ENCODE results near the gene ZNF557. TPM values are rescaled to one million over a fixed set of nuclear protein-coding genes. Genes with fewer than 3 reads are reported as not detected.
A peak's percentile ranks its signal among the peaks of the same experiment; 100 is the strongest.

The ZNF557 gene
- total RNA-seq, 1 donor from 2014 or later, result 4.4 TPM

DNA sequence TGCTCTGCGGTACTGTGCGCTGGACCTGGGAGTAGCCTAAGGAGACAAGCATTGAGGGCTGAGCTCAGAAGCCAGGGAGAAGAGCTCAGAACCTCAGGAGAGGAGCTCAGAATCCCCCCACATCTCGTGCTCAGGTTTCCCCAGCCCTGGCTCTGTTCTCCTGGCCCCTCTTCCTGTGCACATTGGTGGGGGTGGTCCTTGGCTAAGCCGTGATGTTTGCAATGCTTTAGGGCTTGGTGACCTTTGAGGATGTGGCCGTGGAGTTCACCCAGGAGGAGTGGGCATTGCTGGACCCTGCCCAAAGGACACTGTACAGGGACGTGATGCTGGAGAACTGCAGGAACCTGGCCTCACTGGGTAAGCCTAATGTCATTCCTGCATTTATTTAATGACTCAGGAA lies 6.6 kb downstream of the ZNF557 start:
- ATAC-seq, result no peak

DNA sequence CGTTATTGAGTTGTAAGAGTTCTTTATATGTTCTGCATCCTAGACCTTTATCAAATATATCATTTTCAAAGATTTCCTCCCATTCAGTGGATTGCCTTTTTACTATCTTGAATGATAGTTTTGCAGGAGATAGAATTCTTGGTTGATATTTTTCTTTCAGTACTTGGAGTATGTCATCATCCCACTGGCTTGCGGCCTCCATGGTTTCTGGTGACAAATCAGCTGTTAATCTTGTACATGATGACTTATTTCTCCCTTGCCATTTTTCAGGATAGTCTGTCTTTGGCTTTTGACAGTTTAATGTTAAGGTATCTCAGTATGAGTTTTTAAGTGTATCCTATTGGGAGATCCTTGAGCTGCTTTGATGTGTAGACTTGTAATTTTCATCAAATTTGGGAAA lies 8.5 kb downstream of the ZNF557 start:
- ATAC-seq, result no peak

GRCh38 chr19:7083076-7083956 lies 13.8 kb downstream of the ZNF557 start:
- ATAC-seq, result no peak

- ATAC-seq, result no peak
These were observed 19.5 kb downstream of the ZNF557 start for GRCh38 chr19:7088999-7089398.

GRCh38 chr19:7098096-7098495 lies 28.6 kb downstream of the ZNF557 start:
- ATAC-seq, result no peak

GRCh38 chr19:7098701-7099596 lies 29.4 kb downstream of the ZNF557 start:
- peak; percentile 95 for ATAC-seq

DNA sequence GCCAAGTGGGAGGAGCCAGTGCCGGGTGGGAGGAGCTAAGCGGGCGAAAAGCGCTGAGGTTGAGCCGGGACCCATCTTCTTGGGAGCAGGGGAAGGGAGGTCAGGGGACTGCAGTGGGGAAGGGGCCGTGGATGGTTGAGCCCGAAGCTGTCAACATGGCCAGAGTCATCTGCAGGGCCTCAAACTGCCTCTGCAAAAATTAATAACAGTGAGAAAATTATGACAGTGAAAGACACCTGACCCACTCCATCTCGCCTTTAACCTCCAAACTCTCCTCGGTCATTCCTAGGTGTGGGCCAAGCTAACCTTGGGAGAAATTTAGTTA lies 30.1 kb downstream of the ZNF557 start:
- no peak for ATAC-seq

- no peak for ATAC-seq
These were observed 32.2 kb downstream of the ZNF557 start for GRCh38 chr19:7101498-7102253.

DNA sequence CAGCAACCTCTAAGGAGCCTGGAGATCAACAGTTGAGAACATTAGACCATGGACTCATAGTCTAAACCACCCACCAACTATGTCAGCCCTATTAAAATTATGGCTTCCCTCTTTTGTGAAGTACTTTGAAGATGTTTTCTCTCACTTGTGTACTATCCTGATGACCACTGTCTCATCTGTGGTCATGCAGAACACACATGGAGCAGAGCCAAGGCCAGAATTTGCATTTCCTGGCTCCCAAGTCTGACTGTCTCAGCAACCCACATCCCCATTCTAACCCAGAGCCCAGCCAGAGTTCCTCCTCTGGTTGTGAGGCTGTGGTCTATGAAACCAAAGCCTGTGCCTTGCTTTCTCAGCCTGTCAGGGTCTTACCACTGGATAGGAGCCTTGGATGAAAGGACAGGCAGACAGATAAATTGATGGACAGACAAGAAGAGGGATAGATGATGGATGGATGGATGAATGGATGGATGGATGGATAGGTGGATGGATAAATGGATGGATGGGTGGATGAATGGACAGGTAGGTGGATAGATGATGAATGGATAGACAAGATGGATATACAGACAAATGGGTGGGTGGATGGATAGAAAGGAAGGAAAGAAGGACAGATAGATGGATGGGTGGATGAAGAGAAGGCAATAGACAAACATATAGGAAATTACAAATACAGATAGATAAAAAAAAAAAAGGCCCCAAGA lies 35.4 kb downstream of the ZNF557 start:
- no peak for ATAC-seq

DNA sequence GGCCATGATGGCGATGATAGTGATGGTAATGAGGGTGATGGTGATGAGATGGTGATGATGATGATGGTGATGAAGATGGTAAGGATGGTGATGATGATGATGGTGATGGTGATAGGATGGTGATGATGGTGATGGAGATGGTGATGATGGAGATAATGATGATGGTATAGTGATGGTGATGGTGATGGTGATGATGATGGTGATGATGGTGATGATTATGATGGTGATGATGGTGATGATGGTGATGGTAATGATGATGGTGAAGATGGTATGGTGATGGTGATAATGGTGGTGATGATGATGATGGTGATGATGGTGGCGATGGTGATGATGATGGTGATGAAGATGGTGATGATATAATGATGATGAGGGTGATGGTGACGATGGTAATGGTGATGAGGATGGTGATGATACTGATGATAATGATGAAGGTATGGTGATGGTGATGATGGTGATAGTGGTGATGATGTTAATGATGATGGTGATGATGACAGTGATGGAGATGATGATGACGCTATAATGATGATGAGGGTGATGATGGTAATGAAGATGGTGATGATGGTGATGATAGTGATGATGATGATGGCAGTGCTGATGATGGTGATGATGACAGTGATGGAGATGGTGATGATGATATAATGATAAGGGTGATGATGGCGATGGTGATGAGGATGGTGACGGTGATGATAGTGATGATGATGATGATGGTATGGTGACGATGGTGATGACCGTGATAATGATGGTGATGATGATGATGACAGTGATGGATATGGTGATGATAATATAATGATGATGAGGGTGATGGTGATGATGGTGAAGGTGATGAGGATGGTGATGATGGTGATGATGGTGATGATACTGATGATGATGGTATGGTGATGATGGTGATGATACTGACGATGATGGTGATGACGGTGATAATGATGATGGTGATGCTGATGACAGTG lies 37.5 kb downstream of the ZNF557 start:
- ATAC-seq, result no peak

GRCh38 chr19:7109678-7110289 lies 40.3 kb downstream of the ZNF557 start:
- ATAC-seq, result no peak

DNA sequence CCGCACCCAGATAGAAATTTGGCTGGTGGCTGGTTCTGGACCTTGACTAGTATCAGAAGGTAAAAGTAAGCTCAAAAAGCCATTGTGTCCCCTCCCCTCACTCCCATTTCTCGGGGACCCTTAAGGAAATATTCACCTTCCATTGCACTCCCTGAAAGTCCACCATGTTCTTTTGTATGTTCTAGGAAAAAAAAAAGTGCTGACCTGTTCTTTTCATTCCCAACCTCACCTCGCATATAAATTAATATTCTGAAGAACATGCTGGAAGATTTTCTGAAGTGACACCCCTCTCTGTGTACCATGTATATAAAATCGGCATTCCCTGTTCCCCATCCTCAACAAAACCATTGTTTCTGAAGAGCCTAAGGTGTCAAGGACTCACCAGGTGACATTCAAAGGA lies 43.2 kb downstream of the ZNF557 start:
- no peak for ATAC-seq

DNA sequence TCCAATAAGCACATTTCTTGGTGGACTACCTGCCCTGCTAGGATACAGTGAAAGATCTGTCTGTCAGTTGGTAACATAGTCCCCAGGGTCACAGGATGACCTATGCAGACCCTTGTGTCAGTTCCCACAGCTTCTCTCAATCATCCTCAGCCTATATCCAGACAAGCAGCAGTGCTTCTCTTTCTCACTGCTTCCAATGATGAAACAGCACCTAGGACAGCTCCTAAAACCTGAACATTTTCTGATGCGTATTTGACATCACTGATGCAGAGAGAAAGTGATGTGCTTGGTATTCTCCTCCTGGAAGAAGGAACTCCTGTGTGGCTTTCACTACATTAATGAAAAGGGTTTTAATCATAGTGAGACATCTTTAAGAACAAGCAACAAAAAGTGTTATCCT lies 43.7 kb downstream of the ZNF557 start:
- ATAC-seq, result no peak

DNA sequence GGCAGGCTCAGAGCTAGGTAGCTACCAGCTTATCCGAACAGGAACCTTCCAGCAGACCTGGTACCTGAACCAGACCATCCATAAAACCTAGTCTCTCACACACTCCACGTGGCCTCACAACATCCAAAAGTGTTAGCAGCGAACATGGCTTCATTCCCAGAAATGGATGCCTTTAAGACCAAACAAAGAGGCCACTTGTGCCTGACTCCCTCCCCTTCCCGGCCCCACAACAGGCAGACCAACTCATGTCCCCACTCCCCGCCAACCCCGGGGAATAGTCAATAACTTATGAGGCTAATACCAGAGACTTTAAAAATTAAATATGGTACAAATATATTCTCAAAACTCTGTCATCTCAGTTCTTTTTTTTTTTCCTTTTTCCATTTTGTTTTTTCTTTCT lies 46.2 kb downstream of the ZNF557 start:
- no peak for ATAC-seq

DNA sequence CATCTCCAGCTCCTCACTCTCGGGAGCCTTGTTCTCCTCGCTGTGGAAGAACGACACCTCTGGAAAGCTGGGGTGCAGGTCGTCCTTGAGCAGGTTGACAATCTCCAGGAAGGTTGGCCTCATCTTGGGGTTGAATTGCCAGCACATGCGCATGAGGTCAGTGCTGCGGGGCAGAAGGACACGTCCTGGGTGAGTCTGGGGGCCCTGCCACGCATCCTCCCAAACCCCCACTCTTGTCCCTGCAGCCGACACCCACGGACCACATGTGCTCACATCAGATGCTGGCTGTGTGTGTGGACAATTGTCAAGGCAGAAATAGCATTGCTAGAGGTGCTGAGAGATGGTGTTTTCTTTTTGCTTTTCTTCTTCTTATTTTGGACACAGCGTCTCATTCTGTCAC lies 47.7 kb downstream of the ZNF557 start:
- no peak for ATAC-seq

DNA sequence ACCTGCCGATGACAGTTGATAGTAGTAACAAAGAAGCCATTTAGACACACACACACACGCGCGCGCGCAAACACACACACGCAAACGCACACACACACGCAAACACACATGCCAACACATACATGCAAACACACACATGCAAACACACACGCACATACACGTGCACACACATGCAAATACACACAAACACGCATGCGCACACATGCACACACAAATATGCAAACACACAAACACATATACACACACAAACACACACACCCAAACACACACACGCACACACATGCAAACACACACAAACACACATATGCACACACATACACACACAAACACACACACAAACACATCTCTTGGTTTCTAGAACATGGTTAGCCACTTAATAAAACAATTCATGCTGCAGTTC lies 50.1 kb downstream of the ZNF557 start:
- ATAC-seq, result no peak

GRCh38 chr19:7120499-7120898 lies 51.0 kb downstream of the ZNF557 start:
- no peak for ATAC-seq

DNA sequence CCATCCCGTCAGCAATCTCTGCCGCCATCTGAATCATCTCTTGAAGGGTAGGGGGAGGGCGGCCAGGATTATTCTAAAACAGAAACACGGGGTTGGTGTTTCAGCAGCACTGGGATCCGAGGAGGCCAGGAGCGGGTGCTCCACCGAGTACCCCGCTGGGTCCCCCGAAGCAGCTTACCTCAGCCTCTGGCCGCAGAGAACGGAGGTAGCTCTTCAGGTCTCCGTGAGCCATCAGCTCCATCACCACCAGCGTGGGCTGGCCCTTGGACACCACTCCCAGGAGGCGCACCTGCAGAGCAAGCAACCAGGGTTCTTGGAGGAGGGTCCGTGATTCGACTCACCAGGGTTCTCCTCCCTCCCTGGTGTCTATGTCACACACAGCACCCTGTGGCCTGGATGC lies 53.2 kb downstream of the ZNF557 start:
- ATAC-seq, result no peak

DNA sequence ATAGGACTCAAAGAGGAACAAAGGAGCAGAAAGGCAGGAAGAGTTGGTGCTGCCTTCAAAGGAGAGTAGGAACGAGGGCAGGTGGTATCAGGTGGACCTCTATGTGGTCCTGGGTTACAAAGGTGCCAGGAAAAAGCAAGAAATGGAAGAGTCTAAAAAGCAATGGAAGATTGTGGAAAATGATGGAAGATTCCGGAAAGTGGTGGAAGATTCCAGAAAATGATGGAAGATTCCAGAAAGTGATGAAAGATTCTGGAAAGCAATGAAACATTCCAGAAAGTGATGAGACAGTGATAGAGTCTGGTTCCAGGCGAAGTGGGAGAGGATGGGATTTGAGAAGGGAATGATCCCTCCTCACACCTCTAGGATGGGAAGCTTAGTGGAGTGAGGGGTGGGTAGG lies 55.3 kb downstream of the ZNF557 start:
- no peak for ATAC-seq

DNA sequence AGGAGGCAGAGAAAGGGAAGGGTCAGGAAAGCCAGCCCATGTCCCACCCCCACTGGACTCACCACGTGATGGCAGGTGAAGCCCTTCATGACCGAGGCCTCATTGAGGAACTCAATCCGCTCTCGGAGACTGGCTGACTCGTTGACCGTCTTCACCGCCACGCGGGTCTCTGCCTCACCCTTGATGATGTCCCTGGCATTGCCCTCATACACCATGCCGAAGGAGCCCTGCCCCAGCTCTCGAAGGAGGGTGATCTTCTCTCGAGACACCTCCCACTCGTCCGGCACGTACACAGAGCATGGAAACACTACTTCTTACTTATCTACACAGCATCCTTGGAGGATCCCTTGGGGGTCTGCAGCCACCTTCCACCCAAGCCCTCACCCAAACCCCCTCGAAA lies 55.7 kb downstream of the ZNF557 start:
- no peak for ATAC-seq

- ATAC-seq, result no peak
These were observed 56.6 kb downstream of the ZNF557 start for GRCh38 chr19:7126132-7126531.
